HG03196 (cell line): ENCODE measurements around the gene SPART.
A peak's percentile ranks its signal among the peaks of the same experiment; 100 is the strongest.
"Not testable (repeated sequence)": the region's sequence is repeated elsewhere in the genome, so short reads cannot be mapped to it uniquely, and the experiment has no call there.

Experiments
- ATAC-seq: cut with Tn5 transposase; IDR thresholded peaks from one replicate; pipeline ENCODE4 v1.9.1; 2021; ENCODE audit not compliant: unreplicated experiment

The SPART gene

GRCh38 chr13:36323408-36323807, 22.8 kb downstream of the SPART start:
- no peak for ATAC-seq

DNA sequence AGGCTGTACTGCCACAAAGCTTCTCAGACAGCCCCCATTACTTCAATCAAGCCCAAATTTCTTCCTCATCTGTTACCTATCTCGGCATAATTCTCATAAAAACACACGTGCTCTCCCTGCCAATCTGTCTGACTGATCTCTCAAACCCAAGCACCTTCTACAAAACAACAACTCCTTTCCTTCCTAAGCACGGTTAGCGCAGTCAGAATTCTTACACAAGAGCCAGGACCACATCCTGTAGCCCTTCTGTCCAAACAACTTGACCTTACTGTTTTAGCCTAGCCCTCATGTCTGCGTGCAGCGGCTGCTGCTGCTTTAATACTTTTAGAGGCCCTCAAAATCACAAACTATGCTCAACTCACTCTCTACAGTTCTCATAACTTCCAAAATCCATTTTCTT, 26.4 kb downstream of the SPART start:
- ATAC-seq, result not testable (repeated sequence)

DNA sequence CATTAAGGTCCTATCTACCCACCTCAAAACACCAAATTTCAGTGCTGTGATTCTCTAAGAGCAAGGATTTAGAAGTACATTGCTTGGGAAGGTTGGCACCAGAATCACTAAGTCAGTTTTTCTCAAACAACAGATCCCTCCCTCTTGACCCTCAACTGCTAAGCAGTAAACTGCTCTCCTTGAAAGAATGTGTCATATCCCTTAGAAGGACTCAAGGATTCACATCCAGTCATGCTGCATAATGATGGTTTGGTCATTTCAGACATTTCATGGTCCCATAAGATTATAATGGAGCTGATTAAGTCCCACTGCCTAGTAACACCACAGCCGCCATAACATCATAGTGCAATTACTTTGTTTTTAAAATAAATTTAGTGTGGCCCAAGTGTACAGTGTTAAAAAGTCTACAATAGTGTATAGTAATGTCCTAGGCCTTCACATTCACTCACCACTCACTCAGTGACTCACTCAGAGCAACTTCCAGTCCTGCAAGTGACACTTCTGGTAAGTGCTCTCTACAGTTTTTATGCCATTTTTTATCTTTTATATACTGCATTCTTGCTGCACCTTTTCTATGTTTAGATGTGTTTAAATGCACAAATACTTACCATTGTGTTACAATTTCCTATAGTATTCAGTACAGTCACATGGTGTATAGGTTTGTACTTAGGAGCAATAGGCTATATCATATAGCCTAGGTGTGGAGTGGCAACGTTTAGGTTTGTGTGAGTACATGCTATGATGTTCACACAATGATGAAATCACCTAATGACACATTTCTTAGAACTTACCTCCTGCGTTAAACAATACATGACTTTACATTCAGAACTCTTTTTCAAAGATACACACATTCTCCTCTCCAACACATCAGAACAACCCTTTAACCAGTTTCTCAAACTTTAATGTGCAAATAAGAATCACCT, 32.9 kb downstream of the SPART start:
- no peak for ATAC-seq

DNA sequence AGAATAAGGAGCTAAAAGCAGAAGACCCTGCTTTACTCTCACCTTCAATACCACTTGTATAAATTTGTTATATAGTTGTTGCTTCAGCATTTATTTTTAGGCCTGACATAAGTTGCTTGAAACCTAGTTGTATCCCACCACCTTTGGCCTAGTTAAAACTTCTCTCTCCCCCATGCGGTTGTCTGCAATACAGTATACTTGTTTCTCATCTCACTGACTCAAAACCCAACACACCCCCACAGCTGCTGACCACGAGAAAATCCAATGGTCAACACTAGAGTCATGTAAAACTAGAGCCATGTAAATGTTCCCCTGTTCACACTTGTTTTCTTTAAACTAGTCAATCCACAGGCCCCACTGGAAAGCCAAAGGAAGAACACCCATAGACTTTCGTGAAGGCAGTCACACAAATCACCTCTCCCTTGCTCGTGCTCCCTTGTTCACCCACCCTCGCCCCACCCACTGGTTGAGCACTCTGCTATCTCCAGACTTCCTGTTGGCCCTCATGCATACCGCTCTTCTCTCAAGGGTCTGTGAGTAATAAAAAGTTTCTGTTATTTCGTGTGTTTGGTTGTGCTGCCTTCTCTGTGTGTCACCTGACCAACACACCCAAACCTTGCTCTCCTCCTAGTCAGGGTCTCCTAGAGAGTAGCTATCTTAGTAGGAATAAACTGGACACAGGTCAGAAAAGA, 35.6 kb downstream of the SPART start:
- ATAC-seq, result no peak

DNA sequence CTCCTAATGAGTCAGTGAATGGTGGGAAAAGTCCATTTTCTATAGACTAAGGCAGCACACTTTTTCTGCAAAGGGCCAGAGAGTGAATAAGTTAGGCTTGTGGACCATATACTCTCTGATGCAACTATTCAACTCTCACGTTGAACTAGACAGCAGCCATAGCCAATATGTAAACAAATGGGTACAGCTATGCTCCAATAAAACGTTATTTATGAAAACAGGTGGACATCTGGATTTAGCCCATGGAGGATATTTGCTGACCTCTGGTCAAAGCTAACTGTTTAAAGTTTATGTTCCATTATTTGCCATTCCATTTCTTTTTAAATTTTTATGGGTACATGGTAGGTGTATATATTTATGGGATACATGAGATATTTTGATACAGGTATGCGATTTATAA, 43.9 kb downstream of the SPART start:
- ATAC-seq, result no peak

GRCh38 chr13:36299469-36299868, 46.7 kb downstream of the SPART start:
- not testable (repeated sequence) for ATAC-seq

- ATAC-seq, result no peak
Measured at GRCh38 chr13:36298535-36299068, 47.6 kb downstream of the SPART start.

GRCh38 chr13:36297366-36298338, 48.5 kb downstream of the SPART start, which contains the start of gene CCDC169:
CCDC169 (minus strand) TSS chr13:36297814; CDS start chr13:36297719, 95 bp downstream.
- peak; percentile 62 for ATAC-seq

DNA sequence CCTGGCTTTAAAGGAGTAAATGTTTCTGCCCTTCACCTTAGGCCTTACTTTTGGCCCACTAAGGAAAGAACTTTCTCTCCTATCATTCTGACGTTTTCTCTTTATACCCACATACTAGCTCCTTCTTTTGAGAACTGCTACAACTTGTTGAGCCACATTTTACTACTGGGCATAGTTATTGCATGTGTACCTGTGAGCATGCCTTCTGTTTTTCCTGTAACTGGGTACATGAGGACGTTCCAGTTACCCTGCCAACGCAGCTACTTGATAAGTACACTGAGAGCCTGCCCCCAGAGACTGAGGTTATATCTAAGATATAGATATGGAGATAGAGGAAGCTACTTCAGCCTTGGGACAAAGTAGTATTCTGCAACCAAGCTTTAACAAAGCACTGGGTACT, 52.1 kb downstream of the SPART start:
- no peak for ATAC-seq

DNA sequence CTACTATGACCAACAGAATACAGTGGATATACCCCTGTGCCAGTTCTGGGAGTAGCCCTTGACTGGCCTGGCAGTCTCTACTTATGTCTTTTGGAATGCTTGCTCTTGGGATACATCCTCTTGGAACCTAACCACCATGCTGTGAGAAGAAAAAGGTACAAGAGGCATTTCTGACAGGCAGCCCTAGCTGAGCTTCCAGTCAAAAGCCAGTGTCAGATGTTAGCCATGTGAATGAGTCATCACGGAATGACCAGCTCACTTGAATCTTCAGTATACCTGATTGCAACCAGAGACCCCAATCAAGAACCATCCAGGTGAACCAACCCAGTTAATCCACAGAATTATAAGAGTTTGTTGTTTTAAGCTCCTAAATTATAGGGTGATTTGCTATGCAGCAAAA, 52.7 kb downstream of the SPART start:
- no peak for ATAC-seq

DNA sequence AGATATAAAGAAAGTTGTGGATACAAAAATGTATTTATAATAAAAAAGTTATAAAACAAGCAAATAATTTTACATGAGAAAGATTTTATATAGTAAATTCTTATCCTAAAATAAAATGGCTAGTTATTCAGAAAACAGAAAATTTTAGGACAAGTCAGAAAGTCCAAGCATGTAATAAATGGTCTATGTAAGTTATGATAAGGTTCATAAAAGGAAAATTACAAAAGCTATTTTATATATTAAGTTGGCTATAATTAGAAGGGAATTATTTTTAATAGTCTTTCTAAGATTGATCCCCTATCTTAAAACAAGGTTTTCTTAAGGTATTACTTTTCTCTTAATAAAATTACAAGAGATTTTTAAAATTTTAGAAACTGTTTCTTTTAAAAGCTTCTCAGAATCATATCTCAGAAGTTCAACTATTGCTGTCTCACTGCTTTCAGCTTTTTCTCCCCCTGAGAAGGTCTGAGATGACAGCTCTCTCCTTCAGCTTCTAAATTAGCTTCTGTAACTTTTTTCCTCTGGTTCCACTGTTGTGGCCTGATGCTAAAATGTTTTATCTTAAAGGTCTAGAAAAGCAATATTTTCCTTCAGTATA, 57.3 kb downstream of the SPART start:
- ATAC-seq, result no peak

GRCh38 chr13:36286006-36286405, 60.2 kb downstream of the SPART start:
- ATAC-seq, result no peak

GRCh38 chr13:36282821-36283432, 63.3 kb downstream of the SPART start:
- no peak for ATAC-seq

DNA sequence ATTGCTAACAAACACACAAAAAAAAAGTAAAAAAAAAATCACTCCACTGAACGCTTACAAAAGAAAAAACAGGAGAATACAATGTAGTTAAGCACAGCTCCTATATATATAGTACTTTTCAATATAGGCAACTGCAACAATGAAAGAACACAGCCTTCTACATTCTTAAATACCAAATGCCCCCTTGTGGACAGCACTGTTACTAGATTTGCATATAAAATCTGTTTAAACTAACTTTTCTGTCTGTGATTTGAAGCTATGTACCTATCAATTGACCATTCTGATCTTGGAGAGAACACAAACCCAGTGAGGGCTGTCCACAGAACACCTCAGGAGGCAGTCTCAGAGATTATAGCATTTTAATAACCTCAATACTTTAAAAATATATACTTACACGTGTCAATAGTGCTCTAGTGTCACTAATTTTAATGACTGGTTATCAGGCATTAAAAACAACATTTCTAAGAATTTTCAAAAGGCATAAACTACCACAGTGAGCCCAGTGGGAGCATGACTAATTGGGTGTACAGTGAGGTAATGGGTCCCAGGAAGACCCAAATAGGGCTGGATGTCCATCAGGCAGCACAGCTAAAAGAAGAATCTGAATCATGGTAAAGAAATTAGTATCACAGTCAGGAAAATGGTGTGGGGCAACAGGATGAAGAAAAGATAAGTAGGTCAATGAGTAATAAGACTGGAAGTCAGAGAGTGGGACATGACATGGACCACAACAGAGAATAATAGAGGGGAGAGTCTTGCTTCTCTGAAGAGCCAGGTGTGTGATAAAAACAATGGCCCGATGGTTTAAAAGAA, 70.8 kb downstream of the SPART start:
- ATAC-seq, result no peak

GRCh38 chr13:36273431-36273830, 72.8 kb downstream of the SPART start:
- no peak for ATAC-seq

GRCh38 chr13:36261976-36262375, 84.2 kb downstream of the SPART start:
- no peak for ATAC-seq

DNA sequence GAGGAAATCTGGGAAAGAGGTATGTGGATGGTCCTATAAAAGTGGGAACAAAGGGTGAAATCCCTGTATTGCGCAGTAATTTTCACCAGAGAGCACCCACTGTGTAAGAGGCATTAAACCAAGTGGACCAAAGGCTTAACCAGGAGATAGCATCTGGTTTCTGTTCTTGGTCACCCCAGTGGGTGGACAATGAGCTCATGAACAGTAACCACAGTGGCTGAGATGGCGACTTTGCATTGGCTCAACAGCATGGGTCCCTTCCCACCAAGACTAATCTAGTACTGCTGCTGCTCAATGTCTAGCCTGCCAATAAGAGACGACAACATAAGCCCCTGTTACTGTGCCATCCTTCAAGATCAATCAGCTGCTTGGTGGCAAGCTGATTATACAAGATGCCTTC, 85.2 kb downstream of the SPART start:
- no peak for ATAC-seq

DNA sequence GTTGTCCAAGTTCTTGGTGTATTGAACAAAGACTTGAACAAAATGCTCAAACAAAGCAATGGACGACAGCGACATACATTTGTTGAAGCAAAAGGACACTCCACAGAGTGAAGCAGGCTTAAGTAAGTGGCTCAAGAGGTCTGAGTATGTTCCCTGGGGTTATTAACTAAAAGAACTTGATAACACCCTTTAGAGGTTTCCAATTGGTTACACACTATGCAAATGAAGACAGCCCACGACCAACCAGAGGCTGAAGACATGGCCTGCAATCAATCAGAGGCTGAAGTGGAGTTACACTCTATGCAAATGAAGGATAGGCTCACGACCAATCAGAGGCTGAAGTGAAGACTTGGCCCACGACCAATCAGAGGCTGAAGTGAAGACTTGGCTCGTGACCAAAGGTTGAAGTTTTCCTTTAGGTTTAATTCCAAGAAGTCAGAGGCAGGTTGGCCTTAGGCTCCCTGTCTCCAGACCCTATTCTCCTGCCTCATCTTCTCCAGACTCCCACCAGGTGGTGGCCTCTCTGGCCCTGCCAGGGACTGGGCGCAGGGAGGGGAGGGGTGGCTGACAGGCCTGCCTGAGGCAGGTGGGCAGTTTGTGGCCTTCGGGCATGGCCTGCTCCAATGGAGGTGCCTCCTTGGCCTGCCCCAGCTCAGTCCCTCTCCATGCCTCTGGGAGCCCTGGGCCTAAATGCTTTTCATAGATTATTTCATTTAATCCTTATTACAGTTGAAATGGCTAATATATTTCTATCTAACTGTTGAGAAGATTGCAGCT, 86.6 kb downstream of the SPART start:
- no peak for ATAC-seq
